Tibial nerve (tissue), 4 donors: Measurements from ENCODE around the gene PRKCE. TPM values are rescaled to one million over a fixed set of nuclear protein-coding genes. Genes with fewer than 3 reads are reported as not detected.

ENCODE experiments used
- DNase-seq, 2 donors: peaks; one replicate each; pipeline ENCODE4 v3.0.0-alpha.2; 2019; ENCODE audit warnings: low spot score in 2 of 2
- H3K27ac ChIP-seq, 4 donors: fragments of 200-600 bp; sonication (generic) in 3 of 4; one replicate each; pipeline ENCODE4 v1.5.1; 2017 to 2019; ENCODE audit warnings: mild to moderate bottlenecking in 1 of 4
- H3K27me3 ChIP-seq, 2 donors: fragments of 200-600 bp; sonication (generic) in 1 of 2; one replicate each; pipeline versions ENCODE4 v1.5.1 to v1.6.0; 2017 to 2019
- H3K36me3 ChIP-seq, 3 donors: fragments of 200-600 bp; sonication (generic); one replicate each; pipeline ENCODE4 v1.5.1; 2018 to 2019
- H3K4me1 ChIP-seq, 4 donors: fragments of 200-600 bp; sonication (generic) in 3 of 4; one replicate each; pipeline ENCODE4 v1.5.1; 2017 to 2019
- H3K4me3 ChIP-seq, 4 donors: fragments of 200-600 bp; sonication (generic) in 3 of 4; one replicate each; pipeline ENCODE4 v1.5.1; 2017 to 2019; ENCODE audit warnings: mild to moderate bottlenecking in 1 of 4, moderate library complexity in 1 of 4
- H3K9me3 ChIP-seq, 4 donors: fragments of 200-600 bp; sonication (generic) in 3 of 4; one replicate each; pipeline ENCODE4 v1.5.1; 2017 to 2019
- CTCF ChIP-seq, 5 experiments: fragments of 200-600 bp in 3 of 5; fragments of 450-650 bp in 2 of 5; sonication (generic) in 3 of 5; IDR thresholded peaks; one replicate each; pipeline ENCODE4 v1.5.1; 2016 to 2019; ENCODE audit warnings: antibody characterized with exemption in 5 of 5, mild to moderate bottlenecking in 3 of 5, moderate library complexity in 2 of 5
- EP300 ChIP-seq, 2 donors: sonication (generic); formaldehyde crosslinking; IDR thresholded peaks; one replicate each; pipeline ENCODE4 v1.6.1; 2017; ENCODE audit warnings: antibody characterized with exemption in 2 of 2, mild to moderate bottlenecking in 1 of 2
- POLR2A ChIP-seq, 2 donors: fragments of 450-650 bp; IDR thresholded peaks; one replicate each; pipeline ENCODE4 v1.6.1; 2017; ENCODE audit warnings: antibody characterized with exemption in 2 of 2, mild to moderate bottlenecking in 2 of 2, moderate library complexity in 2 of 2
- WGBS, 2 donors: methylation state at CpG; one replicate each; pipeline ENCODE4 v1.1.5; 2018; 5-methylcytosine and 5-hydroxymethylcytosine counted together
- total RNA-seq, 4 donors: library from RNA; depleted of rRNA; stranded (reverse); fragments of >200 nt; gene quantifications; one replicate each; pipeline ENCODE4 v1.1.0, GENCODE V29; 2016

Gene PRKCE
- total RNA-seq, 4 donors from 2014 or later: 14.4 to 22.4 (median 17.9) TPM

DNA sequence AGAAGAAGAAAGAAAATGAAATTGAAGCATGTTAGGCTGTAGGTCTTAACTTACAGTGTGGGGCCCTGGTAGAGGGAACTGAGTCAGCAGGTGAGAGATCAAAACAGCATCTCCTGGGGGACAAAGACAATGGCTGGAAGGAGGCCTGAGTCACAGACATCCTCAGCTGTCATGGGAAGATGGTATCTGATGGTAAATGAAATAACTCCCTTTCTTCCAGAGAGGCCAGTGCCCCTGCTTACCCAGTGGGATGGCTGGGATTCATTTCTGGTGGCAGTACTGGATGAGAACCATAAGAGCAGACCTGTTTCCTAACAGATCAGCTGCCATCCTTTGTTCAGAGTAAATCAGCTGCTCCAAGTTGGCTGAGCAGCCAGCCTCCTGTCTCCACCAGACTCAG is 394.4 kb downstream of the PRKCE start:
- no peak for TF ChIP-seq CTCF (IDR thresholded peaks at IDR 0.05)
- no peak for TF ChIP-seq POLR2A (IDR thresholded peaks at IDR 0.05)
- TF ChIP-seq EP300 (IDR thresholded peaks at IDR 0.05): no peak
- no peak for DNase-seq
- no peaks in the 10 kb centered on the region for H3K27me3 ChIP-seq
- peaks cover 0 to 31% (median 0%) of the 10 kb centered on the region in 3 donors for H3K36me3 ChIP-seq
- H3K4me1 ChIP-seq: peaks cover 0 to 8% (median 0%) of the 10 kb centered on the region in 4 donors
- no peaks in the 10 kb centered on the region for H3K9me3 ChIP-seq
- H3K27ac ChIP-seq: no peak overlapping the region
- no peak overlapping the region for H3K4me3 ChIP-seq

DNA sequence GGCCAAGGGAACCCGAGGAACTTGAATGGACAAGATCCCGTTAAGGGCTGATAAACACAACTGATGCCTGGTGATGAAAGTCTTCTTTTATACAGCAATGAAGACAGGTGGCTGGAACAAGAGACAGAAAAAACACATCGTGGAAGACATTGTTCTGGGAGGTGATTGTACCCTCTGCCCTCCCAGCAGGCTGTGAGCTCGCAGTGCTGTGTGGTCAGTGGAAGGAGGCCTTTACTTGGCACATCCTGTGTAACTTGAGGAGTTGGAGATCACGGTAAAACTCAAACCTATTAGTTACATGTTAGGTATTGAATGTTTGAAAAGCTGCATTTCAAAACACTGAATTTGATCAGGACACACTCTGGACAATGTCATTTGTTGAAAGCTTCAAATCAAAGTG is 395.8 kb downstream of the PRKCE start:
- Histone ChIP-seq H3K27me3 (no peaks in the 10 kb centered on the region), H3K9me3 (no peaks in the 10 kb centered on the region), H3K36me3 (peaks cover 0 to 43% (median 0%) of the 10 kb centered on the region in 3 donors), H3K4me3 (no peak overlapping the region), H3K27ac (no peak overlapping the region), H3K4me1 (peaks cover 0 to 8% (median 0%) of the 10 kb centered on the region in 4 donors)
- TF ChIP-seq POLR2A (IDR thresholded peaks at IDR 0.05) (no peak), EP300 (IDR thresholded peaks at IDR 0.05) (no peak), CTCF (IDR thresholded peaks at IDR 0.05) (no peak)
- 70 to 80% methylated on average over 5 of the region's 5 CpGs for WGBS, 2 donors
- no peak for DNase-seq

DNA sequence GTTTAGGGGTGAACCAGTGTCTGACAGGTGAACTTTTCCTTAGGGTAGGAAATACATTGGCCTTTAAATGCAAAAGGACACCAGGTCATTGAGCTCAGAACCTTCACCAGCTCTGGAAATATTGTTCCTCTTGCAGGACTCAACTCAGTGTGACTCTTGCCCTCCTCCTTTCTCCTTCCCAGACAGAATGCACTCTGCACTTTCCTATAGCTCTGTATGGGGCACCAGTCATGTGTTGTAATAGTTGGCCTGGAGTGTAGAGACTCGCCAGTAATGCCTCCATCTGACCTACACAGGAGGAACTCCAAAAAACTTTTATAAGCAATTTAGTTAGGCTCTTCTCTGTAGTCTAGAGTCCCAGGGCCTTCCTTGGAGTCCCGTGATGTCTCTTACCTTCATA is 397.2 kb downstream of the PRKCE start:
- Histone ChIP-seq H3K9me3 (no peaks in the 10 kb centered on the region), H3K27me3 (no peaks in the 10 kb centered on the region), H3K4me1 (no peaks in the 10 kb centered on the region), H3K4me3 (no peak overlapping the region), H3K36me3 (peaks cover 0 to 48% (median 0%) of the 10 kb centered on the region in 3 donors), H3K27ac (no peak overlapping the region)
- 100% methylated on average over 2 of the region's 2 CpGs for WGBS, 2 donors
- no peak for TF ChIP-seq EP300 (IDR thresholded peaks at IDR 0.05)
- no peak for DNase-seq

- WGBS, 2 donors: 84 to 85% methylated on average over 8 of the region's 8 CpGs
- Histone ChIP-seq H3K9me3 (peaks cover 0 to 12% (median 0%) of the 10 kb centered on the region in 4 donors), H3K27me3 (no peaks in the 10 kb centered on the region), H3K4me3 (no peak overlapping the region), H3K4me1 (no peaks in the 10 kb centered on the region), H3K27ac (no peak overlapping the region), H3K36me3 (peaks cover 0 to 59% (median 0%) of the 10 kb centered on the region in 3 donors)
- no peak for TF ChIP-seq CTCF (IDR thresholded peaks at IDR 0.05)
- no peak for TF ChIP-seq EP300 (IDR thresholded peaks at IDR 0.05)
- TF ChIP-seq POLR2A (IDR thresholded peaks at IDR 0.05): no peak
- DNase-seq: no peak
These were observed 398.6 kb downstream of the PRKCE start for GRCh38 chr2:46050027-46050426.

DNA sequence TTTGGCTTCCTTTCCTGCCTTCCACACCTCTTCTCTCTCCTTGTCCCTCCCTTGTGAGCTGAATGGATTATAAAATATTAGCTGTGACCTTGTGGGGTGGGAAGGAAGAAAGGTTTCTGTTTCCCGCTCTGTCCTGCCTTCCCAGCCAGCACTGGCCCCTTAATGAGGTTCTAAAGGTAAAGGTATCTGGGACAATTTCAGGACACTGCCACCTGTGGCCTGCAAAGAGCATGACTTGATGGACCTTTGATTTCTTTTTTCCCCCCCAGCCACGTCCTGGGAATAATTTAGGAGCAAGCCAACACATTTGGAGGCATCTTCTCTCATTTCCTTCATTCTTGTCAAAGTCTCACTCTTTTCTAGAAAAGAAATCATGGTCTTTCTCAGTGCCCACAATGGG is 399.0 kb downstream of the PRKCE start:
- Histone ChIP-seq H3K4me1 (no peaks in the 10 kb centered on the region), H3K27me3 (no peaks in the 10 kb centered on the region), H3K4me3 (no peak overlapping the region), H3K9me3 (peaks cover 0 to 12% (median 0%) of the 10 kb centered on the region in 4 donors), H3K27ac (no peak overlapping the region), H3K36me3 (peaks cover 0 to 62% (median 0%) of the 10 kb centered on the region in 3 donors)
- no peak for TF ChIP-seq POLR2A (IDR thresholded peaks at IDR 0.05)
- no peak for TF ChIP-seq CTCF (IDR thresholded peaks at IDR 0.05)
- TF ChIP-seq EP300 (IDR thresholded peaks at IDR 0.05): no peak
- no peak for DNase-seq
- WGBS, 2 donors: 90 to 96% methylated on average over 2 of the region's 2 CpGs

- Histone ChIP-seq H3K9me3 (peaks cover 0 to 12% (median 0%) of the 10 kb centered on the region in 4 donors), H3K27me3 (no peaks in the 10 kb centered on the region), H3K27ac (no peak overlapping the region), H3K36me3 (peaks cover 0 to 59% (median 0%) of the 10 kb centered on the region in 3 donors), H3K4me3 (no peak overlapping the region), H3K4me1 (no peaks in the 10 kb centered on the region)
- no peak for TF ChIP-seq POLR2A (IDR thresholded peaks at IDR 0.05)
- no peak for TF ChIP-seq CTCF (IDR thresholded peaks at IDR 0.05)
- TF ChIP-seq EP300 (IDR thresholded peaks at IDR 0.05): no peak
- DNase-seq: no peak
- 93 to 96% methylated on average over 1 of the region's 1 CpG for WGBS, 2 donors
These were observed 399.6 kb downstream of the PRKCE start for GRCh38 chr2:46051085-46051484.
